CD1c-positive myeloid dendritic cell (primary cell): ENCODE results near the gene PDE9A.
"Not testable (repeated sequence)": the region's sequence is repeated elsewhere in the genome, so short reads cannot be mapped to it uniquely, and the experiment has no call there.

Source experiments
- DNase-seq: peaks from one replicate; pipeline ENCODE4 v3.0.0-alpha.2; 2016; ENCODE audit errors: extremely low spot score

The PDE9A gene

DNA sequence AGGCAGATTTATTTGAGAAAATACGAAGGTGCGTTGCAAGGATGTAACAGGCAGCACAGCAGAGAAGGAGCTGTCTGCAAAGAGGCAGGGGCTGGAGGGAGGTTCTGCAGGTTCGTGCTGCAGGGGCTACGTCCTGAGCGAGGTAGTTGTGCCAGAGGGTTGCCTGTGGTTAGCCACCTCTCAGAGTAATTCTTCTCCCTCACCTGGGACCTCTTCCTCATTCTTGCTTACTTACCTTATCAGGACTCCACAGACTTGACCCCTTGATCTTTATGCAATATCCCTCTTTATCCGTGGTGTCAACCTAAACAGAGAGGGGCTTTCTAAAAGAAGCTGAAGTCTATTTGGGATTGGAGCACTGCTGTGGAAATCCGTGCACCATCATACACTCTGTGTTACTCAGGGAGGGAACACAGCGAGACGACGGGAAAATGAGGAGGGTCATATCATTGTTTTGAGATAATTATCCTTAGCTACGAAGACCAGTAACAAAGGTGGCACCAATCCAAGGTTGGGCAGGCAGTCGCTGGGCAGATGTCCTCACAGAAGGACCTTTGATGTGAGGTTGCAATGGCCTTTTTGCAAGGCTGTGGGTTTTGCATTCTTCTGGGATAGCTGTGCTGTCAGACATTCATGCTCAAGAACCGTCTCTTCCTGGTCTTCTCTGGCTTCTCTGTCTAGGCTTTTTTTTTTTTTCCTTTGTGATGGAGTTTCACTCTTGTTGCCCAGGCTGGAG is 143.1 kb downstream of the PDE9A start:
- DNase-seq: no peak

- no peak for DNase-seq
Observed at GRCh38 chr21:42797522-42797921, 144.1 kb downstream of the PDE9A start.

DNA sequence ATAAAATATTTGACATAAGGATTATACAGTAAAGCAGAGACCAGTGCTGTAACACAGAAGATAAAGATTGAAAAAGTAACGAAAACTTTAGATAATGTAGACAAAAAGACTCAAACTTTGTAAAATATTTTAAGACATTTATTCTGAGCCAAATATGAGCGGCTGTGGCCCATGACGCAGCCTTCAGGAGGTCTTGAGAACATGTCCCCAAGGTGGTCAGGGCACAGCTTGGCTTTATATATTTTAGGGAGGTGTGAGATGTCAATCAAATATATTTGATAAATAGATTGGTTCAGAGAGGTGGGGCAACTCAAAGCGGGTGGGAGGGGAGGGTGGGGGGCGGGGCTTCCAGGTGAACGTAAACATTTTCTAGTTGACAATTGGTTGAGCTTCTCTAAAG is 144.7 kb downstream of the PDE9A start:
- DNase-seq: no peak

GRCh38 chr21:42799516-42799915 is 146.1 kb downstream of the PDE9A start:
- DNase-seq: no peak

GRCh38 chr21:42799948-42800347 is 146.5 kb downstream of the PDE9A start:
- DNase-seq: no peak

GRCh38 chr21:42801616-42802015 is 148.2 kb downstream of the PDE9A start:
- DNase-seq: not testable (repeated sequence)

DNA sequence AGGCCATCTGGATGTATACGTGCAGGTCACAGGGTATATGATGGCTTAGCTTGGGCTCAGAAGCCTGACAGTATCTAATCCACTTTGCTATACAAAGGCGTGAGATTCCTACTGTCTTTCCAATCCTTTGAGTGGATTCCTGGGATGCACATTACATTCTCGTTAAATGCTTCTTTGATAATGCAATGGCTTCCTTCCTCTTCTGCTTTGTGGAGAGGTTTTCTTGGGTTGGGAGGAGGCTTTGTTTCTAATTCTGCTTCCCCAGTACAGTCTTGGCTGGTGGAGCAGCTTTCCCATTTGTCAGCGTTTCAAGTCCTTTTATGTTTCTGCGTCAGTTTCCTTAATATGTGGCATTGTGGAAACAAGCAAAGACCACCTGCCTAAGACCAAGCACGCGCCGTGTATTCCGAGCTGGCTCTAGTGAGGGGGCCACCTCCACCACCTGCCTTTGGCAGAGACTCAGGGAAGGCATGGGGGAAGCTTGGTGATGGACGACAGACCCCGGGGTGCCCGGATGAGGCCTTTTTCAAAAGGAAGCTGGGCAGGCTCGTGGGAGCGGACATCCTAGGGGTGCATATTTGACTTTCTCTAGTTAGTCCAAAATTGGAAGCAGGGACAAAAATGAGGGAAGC is 153.2 kb downstream of the PDE9A start:
- no peak for DNase-seq

DNA sequence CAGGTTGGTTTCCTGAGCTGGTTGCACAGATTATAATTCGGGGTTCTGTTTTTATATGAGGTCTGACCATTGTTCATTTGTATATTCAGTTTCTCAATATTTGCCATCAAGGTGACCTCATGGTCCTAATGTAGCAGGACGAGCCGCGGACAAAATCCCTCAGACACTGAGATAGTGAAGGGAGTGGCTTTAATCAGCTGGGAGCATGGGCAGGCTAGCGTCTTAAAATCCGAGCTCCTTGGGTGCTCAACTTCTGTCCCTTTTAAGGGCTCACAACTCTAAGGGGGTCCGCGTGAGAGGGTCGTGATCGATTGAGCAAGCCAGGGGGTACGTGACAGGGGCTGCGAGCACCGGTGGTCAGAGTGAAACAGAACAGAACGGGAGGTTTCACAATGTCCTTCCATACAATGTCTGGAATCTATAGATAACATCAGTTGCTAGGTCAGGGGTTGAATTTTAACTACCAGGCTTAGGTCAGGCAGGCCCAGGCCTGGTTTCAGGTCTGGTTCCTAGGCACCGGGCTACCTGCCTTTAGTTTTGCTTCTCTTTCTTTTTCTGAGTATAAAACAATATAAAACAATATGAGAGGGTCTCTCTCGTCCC is 154.0 kb downstream of the PDE9A start:
- not testable (repeated sequence) for DNase-seq

GRCh38 chr21:42807938-42808613 is 154.7 kb downstream of the PDE9A start:
- no peak for DNase-seq

DNA sequence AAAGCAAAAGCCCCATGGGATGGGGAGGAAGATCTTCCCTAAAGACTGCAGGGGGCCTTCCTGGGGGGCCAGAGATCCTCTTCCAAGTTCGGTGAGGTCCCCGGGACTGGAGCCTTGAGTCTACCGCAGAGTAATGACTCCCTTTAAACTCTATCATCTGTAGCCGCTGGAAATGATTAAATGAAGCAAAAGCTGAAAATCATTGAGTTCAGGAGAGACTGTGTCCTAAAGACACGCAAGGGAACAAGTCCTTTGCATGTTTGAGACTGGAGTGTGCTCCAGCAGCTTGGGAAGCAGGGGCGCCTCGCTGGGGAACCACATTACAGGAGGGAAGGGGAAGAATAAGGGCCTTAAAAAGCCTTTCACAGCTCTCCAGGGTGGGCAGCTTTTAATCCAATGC is 155.8 kb downstream of the PDE9A start:
- no peak for DNase-seq

DNA sequence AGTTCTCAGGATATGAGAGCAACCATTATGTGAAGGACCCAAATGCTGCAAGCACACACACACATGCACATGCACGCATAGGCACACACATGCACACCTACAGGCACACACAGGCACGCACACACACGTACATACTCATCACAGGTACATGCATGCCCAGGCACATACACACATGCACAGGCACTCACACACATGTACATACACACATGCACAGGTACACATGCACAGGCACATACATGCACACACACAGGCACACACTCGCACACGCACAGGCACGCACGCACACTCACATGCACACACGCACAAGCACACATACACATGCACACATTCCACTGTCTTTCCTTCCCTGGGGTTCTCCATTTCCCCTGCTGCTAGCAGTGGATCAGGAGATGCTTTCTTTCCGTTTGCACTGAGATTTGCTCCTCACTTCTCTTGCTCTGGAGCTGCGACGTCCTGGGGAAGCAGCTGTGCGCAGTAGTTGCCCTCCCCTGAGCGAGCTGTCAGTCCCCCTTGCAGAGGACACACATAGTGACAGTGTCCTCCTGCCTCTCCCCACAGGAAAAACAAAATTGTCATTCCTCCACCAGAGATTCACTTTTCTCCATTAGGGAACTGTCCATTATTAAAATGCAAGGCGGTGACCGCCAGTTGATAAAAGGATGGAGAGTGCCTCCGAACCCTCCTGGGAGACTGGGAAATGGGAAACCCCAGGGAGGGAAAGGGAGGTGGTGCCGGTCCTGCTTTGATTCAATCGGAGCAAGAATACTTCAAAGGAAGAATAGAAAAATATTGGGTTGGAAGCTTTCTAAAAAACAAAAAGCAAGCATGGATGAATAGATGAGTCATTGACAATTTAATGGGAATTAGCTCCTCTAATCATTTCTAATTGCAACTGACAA is 156.4 kb downstream of the PDE9A start:
- DNase-seq: no peak

- no peak for DNase-seq
Observed at GRCh38 chr21:42811960-42812359, 158.5 kb downstream of the PDE9A start.

DNA sequence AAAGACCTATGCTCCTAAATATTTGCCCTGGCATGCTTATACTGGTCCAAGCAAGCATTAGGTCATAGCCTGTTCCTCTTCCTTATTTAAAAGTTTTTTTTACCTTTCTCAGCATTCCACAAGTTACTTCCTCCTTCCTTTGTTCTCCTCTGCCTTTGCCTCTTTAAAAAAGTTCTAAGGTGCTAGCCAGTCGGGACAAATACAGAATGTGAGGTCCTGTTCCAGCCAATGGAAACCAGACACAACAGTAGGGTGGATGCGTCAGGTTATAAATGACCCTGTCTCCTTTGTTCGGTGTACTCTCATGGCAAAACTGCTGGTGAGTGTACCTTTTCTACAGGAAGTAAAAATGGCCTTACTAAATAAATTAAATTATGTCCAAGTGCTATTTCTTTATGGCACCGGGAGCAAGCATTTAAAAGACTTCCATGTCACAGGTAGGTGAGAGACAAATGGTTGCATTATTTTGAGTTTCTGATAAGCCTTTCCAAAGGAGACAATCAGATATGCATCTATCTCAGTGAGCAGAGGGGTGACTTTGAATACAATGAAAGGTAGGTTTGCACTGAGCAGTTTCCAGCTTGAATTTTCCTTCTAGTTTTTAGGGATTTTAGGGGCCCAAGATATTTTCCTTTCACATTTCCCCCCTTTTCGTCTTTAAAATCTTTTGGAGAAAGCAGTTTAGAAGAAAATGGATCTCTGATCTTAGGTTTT is 159.3 kb downstream of the PDE9A start:
- not testable (repeated sequence) for DNase-seq

- no peak for DNase-seq
Observed at GRCh38 chr21:42815217-42815616, 161.8 kb downstream of the PDE9A start.

GRCh38 chr21:42818328-42818749 is 164.9 kb downstream of the PDE9A start:
- DNase-seq: peak; percentile 62

DNA sequence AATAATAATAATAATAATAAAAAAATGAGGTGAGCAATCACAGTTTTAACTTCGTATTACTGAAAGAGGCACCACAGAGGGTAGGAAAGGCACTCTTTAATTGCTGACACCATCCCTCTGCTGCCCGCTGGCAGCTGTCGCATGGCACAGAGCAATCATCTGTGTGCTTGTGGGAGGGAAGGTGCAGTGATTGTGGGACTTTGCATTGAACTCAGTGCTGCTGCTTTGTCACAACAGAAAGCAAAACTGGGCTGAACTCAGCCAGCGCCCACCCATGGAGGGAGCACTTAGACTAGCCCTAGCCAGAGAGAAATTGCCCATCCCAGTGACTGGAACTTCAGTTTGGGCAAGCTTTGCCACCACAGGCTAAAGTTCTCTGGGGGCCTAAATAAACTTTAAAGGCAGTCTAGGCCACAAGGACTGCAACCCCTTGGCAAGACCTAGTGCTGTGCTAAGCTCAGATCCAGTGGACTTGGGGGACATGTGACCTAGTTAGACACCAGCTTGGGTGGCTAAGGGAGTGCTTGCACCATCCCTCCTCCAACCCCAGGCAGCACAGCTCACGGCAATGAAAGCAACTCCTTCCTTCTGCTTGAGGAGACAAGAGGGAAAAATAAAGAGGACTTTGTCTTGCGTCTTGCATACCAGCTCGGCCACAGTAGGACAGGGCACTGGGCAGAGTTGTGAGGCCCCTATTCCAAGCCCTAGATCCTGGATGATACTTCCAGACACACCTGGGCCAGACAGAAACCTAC is 166.6 kb downstream of the PDE9A start:
- no peak for DNase-seq

DNA sequence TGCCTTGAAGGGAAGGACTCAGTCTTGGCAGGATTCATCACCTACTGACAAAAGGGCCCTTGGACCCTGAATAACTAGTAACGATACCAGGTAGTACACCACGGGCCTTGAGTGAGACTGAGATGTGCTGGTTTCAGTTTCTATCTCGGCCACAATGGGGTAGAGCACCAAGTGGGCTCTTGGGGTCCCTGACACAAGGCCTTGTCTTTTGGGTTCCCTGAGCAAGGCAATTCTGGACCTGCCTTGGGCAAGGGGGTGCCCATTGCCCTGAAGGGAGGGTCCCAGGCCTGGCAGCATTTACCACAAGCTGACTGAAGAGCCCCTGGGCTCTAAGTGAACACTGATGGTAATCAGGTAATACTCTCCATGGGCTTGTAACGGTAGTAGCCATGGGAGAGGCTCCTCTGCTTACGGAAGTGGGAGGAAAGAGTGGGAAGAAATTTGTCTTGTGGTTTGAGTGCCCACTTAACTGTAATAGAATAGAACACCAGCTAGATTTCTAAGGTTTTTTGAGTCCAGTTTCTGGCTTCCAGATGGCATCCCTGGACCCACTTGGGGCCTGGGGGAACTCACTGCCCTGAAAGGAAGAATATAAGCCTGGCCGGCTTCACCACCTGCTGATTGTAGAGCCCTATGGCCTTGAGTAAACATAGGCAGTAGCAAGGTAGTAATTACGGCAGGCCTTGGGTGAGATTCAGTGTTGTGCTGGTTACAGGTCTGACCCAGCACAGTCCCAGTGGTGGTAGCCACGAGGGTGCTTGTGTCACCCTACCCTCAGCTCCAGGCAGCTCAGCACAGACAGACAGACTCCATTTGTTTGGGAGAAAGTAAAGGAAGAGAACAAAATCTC is 167.4 kb downstream of the PDE9A start:
- no peak for DNase-seq
